Measurements from ENCODE around the gene ARIH2.

DNA sequence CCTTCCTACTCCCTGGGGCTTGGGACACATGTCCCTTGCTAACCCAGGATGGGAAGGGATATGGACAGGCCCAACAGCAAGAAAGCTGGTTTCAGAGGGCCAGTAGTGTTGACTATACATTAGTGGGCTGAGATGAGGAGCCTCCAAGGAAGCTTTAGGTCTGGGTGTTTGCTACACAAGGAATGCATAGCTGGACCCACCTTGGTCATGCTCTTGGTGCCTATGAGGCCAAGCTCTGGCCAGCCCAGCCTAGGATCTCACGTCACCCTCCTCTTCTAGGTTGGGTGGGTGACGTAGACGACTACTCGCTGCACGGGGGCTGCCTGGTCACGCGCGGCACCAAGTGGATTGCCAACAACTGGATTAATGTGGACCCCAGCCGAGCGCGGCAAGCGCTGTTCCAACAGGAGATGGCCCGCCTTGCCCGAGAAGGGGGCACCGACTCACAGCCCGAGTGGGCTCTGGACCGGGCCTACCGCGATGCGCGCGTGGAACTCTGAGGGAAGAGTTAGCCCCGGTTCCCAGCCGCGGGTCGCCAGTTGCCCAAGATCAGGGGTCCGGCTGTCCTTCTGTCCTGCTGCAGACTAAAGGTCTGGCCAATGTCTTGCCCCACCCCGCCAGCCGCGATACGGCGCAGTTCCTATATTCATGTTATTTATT, 87.9 kb downstream of the ARIH2 start:
- TF ChIP-seq, protein P1, sequence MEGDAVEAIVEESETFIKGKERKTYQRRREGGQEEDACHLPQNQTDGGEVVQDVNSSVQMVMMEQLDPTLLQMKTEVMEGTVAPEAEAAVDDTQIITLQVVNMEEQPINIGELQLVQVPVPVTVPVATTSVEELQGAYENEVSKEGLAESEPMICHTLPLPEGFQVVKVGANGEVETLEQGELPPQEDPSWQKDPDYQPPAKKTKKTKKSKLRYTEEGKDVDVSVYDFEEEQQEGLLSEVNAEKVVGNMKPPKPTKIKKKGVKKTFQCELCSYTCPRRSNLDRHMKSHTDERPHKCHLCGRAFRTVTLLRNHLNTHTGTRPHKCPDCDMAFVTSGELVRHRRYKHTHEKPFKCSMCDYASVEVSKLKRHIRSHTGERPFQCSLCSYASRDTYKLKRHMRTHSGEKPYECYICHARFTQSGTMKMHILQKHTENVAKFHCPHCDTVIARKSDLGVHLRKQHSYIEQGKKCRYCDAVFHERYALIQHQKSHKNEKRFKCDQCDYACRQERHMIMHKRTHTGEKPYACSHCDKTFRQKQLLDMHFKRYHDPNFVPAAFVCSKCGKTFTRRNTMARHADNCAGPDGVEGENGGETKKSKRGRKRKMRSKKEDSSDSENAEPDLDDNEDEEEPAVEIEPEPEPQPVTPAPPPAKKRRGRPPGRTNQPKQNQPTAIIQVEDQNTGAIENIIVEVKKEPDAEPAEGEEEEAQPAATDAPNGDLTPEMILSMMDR (IDR thresholded peaks at IDR 0.05), result no peak
- no peak for TF ChIP-seq POLR2A (IDR thresholded peaks at IDR 0.05)
